Stimulated activated CD4-positive, alpha-beta T cell treated with anti-CD3 and anti-CD28 coated beads, Interleukin-4, amount 100 ng/mL, for 1 hour (primary cell): ENCODE results near the gene ZNF747.
A peak's percentile ranks its signal among the peaks of the same experiment; 100 is the strongest.

Source experiments
- DNase-seq: peaks from one replicate; pipeline ENCODE4 v3.0.0-alpha.2; 2020

The ZNF747 gene

GRCh38 chr16:30534368-30535105, at the start of gene ZNF747:
Gene ZNF747, minus strand, starts transcription at chr16:30534858. Its CDS starts 179 bp downstream, at chr16:30534679.
- peak; percentile 92 for DNase-seq

- DNase-seq, result no peak
These were observed 48.1 kb upstream of the ZNF747 start for GRCh38 chr16:30582611-30583340.

GRCh38 chr16:30581457-30581856, 46.8 kb upstream of the ZNF747 start:
- DNase-seq, result no peak

GRCh38 chr16:30574678-30575077, 40.0 kb upstream of the ZNF747 start:
- DNase-seq, result no peak

GRCh38 chr16:30571445-30572322, 37.0 kb upstream of the ZNF747 start, which contains the start of gene ZNF688:
Gene ZNF688, minus strand, starts transcription at chr16:30571714. Its CDS starts 85 bp downstream, at chr16:30571629.
- peak; percentile 90 for DNase-seq

GRCh38 chr16:30570636-30571444, 36.2 kb upstream of the ZNF747 start:
- no peak for DNase-seq

- no peak for DNase-seq
These were observed 35.3 kb upstream of the ZNF747 start for GRCh38 chr16:30569746-30570635.

- no peak for DNase-seq
These were observed 34.6 kb upstream of the ZNF747 start for GRCh38 chr16:30569281-30569680.

GRCh38 chr16:30567991-30568638, 33.5 kb upstream of the ZNF747 start:
- DNase-seq, result no peak

- DNase-seq, result peak; percentile 65
These were observed 32.7 kb upstream of the ZNF747 start for GRCh38 chr16:30567160-30567990.

GRCh38 chr16:30566531-30566930, 31.9 kb upstream of the ZNF747 start:
- DNase-seq, result no peak

- no peak for DNase-seq
These were observed 31.3 kb upstream of the ZNF747 start for GRCh38 chr16:30565984-30566383.

- no peak for DNase-seq
These were observed 30.9 kb upstream of the ZNF747 start for GRCh38 chr16:30565526-30565925.

- DNase-seq, result no peak
These were observed 27.4 kb upstream of the ZNF747 start for GRCh38 chr16:30562021-30562420.

GRCh38 chr16:30561089-30561816, 26.6 kb upstream of the ZNF747 start:
- no peak for DNase-seq

- no peak for DNase-seq
These were observed 25.0 kb upstream of the ZNF747 start for GRCh38 chr16:30559690-30560089.

GRCh38 chr16:30558789-30559377, 24.2 kb upstream of the ZNF747 start:
- DNase-seq, result no peak

- peak; percentile 94 for DNase-seq
These were observed 23.5 kb upstream of the ZNF747 start, which contains the start of gene ZNF764 for GRCh38 chr16:30557957-30558788. Gene ZNF764, minus strand, starts transcription at chr16:30558374. Its CDS starts 192 bp downstream, at chr16:30558182.
